GM18507 (cell line): ENCODE measurements around the gene CASR.
A peak's percentile ranks its signal among the peaks of the same experiment; 100 is the strongest.
"Not testable (repeated sequence)": the region's sequence is repeated elsewhere in the genome, so short reads cannot be mapped to it uniquely, and the experiment has no call there.

Experiments used
- DNase-seq: peaks from one replicate; pipeline ENCODE4 v3.0.0; 2011; ENCODE audit warnings: low read depth; ENCODE audit not compliant: insufficient read length; ENCODE audit errors: extremely low spot score
- FAIRE-seq: peaks from 2 replicates; lab custom pipeline; 2011; peaks lifted over from hg19 to GRCh38; lab: Jason Lieb, UNC

Gene CASR

GRCh38 chr3:122183521-122183892 lies at the start of gene CASR:
Gene CASR (plus strand): TSS chr3:122183668. CDS start chr3:122254190, 70,522 bp downstream.
- no peak for FAIRE-seq
- DNase-seq, result no peak

- DNase-seq (no peak), FAIRE-seq (peak; percentile 59)
These were observed 37.0 kb upstream of the CASR start for GRCh38 chr3:122146466-122146865.

GRCh38 chr3:122148941-122149627 lies 34.4 kb upstream of the CASR start:
- DNase-seq (no peak), FAIRE-seq (no peak)

- FAIRE-seq, result no peak
- no peak for DNase-seq
These were observed 32.0 kb upstream of the CASR start for GRCh38 chr3:122151480-122151879.

- not testable (repeated sequence) for FAIRE-seq, DNase-seq
These were observed 18.5 kb upstream of the CASR start for GRCh38 chr3:122164983-122165382.

GRCh38 chr3:122167630-122168029 lies 15.8 kb upstream of the CASR start:
- no peak for DNase-seq
- FAIRE-seq, result no peak

- DNase-seq, result no peak
- no peak for FAIRE-seq
These were observed 15.4 kb upstream of the CASR start for GRCh38 chr3:122168044-122168443.

GRCh38 chr3:122169911-122170310 lies 13.6 kb upstream of the CASR start:
- DNase-seq (no peak), FAIRE-seq (no peak)

- DNase-seq, FAIRE-seq: not testable (repeated sequence)
These were observed 12.1 kb upstream of the CASR start for GRCh38 chr3:122171361-122171760.

- no peak for FAIRE-seq
- DNase-seq, result no peak
These were observed 4.8 kb upstream of the CASR start for GRCh38 chr3:122178711-122179110.

- no peak for DNase-seq
- FAIRE-seq, result no peak
These were observed 574 bp downstream of the CASR start for GRCh38 chr3:122183893-122184590.

GRCh38 chr3:122184591-122184929 lies 1.1 kb downstream of the CASR start:
- DNase-seq (no peak), FAIRE-seq (no peak)

GRCh38 chr3:122186372-122186771 lies 2.9 kb downstream of the CASR start:
- FAIRE-seq (no peak), DNase-seq (no peak)

- no peak for FAIRE-seq
These were observed 5.3 kb downstream of the CASR start for GRCh38 chr3:122188737-122189136.

GRCh38 chr3:122189357-122189756 lies 5.9 kb downstream of the CASR start:
- DNase-seq (no peak), FAIRE-seq (no peak)

More at GRCh38 chr3:122188737-122189136, 5.3 kb downstream of the CASR start:
- DNase-seq, result no peak

GRCh38 chr3:122190525-122190924 lies 7.1 kb downstream of the CASR start:
- no peak for FAIRE-seq
- no peak for DNase-seq

GRCh38 chr3:122198966-122199365 lies 15.5 kb downstream of the CASR start:
- DNase-seq (no peak), FAIRE-seq (no peak)

GRCh38 chr3:122199552-122199951 lies 16.1 kb downstream of the CASR start:
- FAIRE-seq, result no peak
- DNase-seq, result no peak

- FAIRE-seq, result no peak
These were observed 17.2 kb downstream of the CASR start for GRCh38 chr3:122200661-122201060.

GRCh38 chr3:122201476-122201875 lies 18.0 kb downstream of the CASR start:
- not testable (repeated sequence) for DNase-seq, FAIRE-seq

More at GRCh38 chr3:122200661-122201060, 17.2 kb downstream of the CASR start:
- no peak for DNase-seq

- FAIRE-seq (no peak), DNase-seq (no peak)
These were observed 25.1 kb downstream of the CASR start for GRCh38 chr3:122208579-122208978.
